Uterus (tissue), 2 donors: ENCODE results near the gene TFAP2D.

Source experiments
- POLR2A ChIP-seq, 2 donors: fragments of 450-650 bp; IDR thresholded peaks; one replicate each; pipeline ENCODE4 v1.6.1; 2016; ENCODE audit warnings: antibody characterized with exemption in 2 of 2, mild to moderate bottlenecking in 1 of 2, moderate library complexity in 1 of 2
- TF ChIP-seq, protein P1 (sequence below), 4 experiments: fragments of 200-600 bp in 2 of 4; fragments of 450-650 bp in 2 of 4; sonication (generic) in 2 of 4; IDR thresholded peaks; one replicate each; pipeline ENCODE4 v1.5.1; 2016 to 2019; ENCODE audit warnings: antibody characterized with exemption in 4 of 4, mild to moderate bottlenecking in 2 of 4, moderate library complexity in 1 of 4

DNA sequence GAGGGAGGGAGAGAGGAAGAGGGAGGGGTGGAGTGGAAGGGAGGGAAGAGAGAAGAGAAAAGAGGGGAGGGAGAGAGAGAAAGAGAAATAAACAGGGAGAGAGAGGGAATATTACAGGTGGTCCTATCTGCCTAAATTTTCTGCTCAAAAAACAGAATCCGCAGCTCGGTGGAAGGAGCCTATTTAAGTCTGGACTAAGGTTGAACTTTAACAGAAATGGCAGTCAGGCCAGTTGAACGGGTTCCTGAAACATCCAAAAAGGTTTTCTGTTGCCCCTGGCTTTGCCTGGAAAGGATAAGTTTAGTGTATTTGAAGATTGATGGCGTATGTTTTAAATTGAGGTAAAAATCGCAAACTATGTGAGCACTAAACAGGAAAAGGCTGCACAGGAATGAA lies 107.5 kb downstream of the TFAP2D start:
- TF ChIP-seq, protein P1, sequence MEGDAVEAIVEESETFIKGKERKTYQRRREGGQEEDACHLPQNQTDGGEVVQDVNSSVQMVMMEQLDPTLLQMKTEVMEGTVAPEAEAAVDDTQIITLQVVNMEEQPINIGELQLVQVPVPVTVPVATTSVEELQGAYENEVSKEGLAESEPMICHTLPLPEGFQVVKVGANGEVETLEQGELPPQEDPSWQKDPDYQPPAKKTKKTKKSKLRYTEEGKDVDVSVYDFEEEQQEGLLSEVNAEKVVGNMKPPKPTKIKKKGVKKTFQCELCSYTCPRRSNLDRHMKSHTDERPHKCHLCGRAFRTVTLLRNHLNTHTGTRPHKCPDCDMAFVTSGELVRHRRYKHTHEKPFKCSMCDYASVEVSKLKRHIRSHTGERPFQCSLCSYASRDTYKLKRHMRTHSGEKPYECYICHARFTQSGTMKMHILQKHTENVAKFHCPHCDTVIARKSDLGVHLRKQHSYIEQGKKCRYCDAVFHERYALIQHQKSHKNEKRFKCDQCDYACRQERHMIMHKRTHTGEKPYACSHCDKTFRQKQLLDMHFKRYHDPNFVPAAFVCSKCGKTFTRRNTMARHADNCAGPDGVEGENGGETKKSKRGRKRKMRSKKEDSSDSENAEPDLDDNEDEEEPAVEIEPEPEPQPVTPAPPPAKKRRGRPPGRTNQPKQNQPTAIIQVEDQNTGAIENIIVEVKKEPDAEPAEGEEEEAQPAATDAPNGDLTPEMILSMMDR (IDR thresholded peaks at IDR 0.05), result no peak
- TF ChIP-seq POLR2A (IDR thresholded peaks at IDR 0.05), result no peak
